GM12864 (cell line): ENCODE measurements around the gene GPX6.
"Not testable (repeated sequence)": the region's sequence is repeated elsewhere in the genome, so short reads cannot be mapped to it uniquely, and the experiment has no call there.

Source experiments
- DNase-seq: peaks from one replicate; pipeline ENCODE4 v3.0.0-alpha.2; 2011; ENCODE audit warnings: low read depth
- H3K4me3 ChIP-seq: 2 replicates; pipeline ENCODE4 v1.5.1; 2011; ENCODE audit warnings: mild to moderate bottlenecking, low read depth, low read length, control low read depth
- TF ChIP-seq, protein P1 (sequence below): IDR thresholded peaks from 2 replicates; pipeline ENCODE4 v1.5.1; 2011; ENCODE audit warnings: low read depth, mild to moderate bottlenecking, moderate library complexity, low read length, control low read depth, inconsistent platforms; ENCODE audit errors: missing control alignments

Gene GPX6

DNA sequence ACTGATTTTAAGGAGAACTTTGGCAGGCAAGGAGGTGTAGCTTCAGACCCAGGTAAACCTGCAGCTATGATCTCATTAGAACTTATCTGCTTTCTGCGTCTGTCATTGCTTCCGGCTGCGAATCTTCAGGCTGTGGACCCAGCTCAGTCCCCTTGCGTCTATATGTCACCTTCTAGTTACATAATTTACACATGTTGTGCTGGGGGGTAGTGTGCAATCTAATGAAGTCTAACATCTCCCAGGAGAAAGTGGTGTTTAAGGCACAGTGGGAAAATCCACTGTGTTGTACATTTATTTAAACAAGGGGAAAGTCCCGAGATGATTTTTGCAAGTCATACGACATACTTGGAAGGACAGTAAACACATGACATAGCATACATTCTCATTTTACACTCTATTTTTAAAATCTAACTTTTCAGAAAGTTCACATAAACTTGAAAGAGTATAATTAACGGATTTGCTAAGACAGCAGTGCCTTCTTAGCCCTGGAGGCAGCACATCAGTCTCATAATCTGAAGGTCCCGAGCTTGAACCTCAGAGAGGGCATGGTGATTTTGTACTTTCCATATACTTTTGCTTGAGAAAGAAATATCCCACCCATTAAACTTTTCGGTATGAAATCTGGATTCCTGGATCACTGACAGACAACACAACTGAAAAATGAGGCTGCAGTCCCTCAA is 35.2 kb downstream of the GPX6 start:
- no peak for DNase-seq
- TF ChIP-seq, protein P1, sequence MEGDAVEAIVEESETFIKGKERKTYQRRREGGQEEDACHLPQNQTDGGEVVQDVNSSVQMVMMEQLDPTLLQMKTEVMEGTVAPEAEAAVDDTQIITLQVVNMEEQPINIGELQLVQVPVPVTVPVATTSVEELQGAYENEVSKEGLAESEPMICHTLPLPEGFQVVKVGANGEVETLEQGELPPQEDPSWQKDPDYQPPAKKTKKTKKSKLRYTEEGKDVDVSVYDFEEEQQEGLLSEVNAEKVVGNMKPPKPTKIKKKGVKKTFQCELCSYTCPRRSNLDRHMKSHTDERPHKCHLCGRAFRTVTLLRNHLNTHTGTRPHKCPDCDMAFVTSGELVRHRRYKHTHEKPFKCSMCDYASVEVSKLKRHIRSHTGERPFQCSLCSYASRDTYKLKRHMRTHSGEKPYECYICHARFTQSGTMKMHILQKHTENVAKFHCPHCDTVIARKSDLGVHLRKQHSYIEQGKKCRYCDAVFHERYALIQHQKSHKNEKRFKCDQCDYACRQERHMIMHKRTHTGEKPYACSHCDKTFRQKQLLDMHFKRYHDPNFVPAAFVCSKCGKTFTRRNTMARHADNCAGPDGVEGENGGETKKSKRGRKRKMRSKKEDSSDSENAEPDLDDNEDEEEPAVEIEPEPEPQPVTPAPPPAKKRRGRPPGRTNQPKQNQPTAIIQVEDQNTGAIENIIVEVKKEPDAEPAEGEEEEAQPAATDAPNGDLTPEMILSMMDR = no peak
- H3K4me3 ChIP-seq = no peak overlapping the region

DNA sequence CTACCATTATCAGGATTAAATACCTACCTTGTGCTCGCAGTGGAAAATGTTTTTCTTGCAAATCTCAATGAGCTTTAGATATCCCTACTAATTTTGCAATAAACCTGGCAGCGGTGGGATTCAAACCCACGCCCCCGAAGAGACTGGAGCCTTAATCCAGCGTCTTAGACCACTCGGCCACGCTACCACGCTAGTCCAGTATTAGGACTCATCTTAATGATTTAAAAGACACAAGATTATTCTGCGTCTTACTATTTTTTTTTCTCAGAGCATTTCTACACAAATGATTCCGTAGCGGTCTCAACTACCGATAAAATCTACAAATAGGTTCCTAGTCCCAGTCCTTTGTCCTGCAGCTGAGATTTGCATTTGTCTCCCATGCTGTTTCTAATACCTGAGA is 37.1 kb downstream of the GPX6 start:
- DNase-seq = no peak
- H3K4me3 ChIP-seq = no peak overlapping the region

DNA sequence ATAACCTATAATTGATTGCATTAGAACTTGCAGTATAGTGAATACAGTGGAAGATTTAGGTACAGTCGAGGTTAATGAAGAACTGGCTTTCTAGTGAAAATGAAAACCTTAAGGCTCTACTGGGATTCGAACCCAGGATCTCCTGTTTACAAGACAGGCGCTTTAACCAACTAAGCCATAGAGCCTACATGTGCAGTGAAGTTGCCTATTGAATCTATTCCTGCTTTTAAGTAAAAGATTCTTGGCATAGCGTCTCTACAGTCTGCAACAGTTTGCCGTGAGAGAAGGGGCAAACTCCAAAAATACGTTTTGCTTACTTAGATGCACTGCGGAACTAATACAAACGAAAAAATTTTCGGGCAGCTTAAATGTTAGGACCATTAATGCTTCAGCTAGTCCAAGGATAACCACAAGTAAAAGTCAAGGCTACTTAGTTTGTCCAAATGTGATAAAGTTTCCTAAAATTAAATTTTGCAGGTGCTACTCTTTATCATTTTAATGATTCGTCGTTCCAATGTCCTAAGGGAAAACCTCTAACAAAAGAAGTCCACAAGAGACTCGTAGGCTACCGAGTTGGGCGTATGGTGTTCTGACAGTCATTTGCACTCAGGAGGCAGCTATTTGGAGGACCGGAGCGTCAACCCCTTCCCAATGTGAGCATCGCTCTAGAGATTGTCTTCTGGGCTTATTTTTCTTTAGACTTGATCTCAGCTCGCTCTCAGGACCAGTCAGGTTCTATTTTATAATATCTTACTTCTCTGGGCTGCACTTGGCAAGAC is 41.0 kb downstream of the GPX6 start:
- TF ChIP-seq, protein P1 = no peak
- peak; percentile 63 for DNase-seq
- peak overlapping the region; percentile 54 for H3K4me3 ChIP-seq

More for the DNA sequence above, 37.1 kb downstream of the GPX6 start:
- TF ChIP-seq, protein P1 = no peak

DNA sequence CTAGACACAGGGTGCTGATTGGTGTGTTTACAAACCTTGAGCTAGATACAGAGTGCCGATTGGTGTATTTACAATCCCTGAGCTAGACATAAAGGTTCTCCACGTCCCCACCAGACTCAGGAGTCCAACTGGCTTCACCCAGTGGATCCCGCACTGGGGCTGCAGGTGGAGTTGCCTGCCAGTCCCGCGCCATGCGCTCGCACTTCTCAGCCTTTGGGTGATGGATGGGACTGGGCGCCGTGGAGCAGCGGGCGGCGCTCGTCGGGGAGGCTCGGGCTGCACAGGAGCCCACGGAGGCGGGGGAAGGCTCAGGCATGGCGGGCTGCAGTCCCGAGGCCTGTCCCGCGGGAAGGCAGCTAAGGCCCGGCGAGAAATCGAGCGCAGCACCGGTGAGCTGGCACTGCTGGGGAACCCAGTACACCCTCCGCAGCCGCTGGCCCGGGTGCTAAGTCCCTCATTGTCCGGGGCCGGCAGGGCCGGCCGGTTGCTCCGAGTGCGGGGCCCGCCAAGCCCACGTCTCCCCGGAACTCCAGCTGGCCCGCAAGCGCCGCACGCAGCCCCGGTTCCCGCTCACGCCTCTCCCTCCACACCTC is 46.3 kb downstream of the GPX6 start:
- DNase-seq, H3K4me3 ChIP-seq: not testable (repeated sequence)

DNA sequence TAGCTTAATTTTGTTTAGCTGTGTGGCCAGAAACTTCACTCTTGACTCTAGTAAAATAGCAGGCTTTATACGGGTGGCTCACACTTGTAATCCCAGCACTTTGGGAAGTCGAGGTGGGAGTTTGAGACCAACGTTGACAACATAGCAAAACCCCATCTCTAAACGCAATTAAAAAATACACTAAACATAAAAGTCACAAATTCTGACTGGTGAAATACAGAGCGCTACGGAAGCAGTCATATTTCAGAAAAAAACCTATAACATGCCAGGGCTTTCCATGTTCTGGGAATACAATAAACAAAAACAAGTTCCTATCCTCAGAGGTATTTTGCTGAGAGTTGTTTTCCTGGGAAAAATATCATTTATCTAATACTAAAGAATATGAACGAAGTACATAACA is 47.5 kb downstream of the GPX6 start:
- H3K4me3 ChIP-seq = no peak overlapping the region
- TF ChIP-seq, protein P1 = no peak
- DNase-seq = no peak

DNA sequence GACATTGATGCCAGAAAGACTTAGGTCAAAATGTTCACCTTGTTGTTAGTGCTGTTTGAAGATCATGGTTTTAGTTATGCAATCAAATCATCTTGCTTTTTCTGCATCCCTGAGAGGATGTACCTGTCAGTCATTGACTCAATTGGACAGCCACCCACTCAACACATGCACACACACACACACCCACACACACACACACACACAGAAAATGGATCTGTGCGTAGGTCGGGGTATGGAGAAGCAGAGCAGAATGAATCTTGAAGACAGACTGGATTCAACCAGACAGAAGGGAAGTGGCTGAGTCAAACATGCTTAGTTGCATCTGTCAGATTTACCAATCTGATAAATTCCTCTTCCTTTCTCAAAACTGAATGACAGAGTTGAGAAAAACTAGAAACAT is 53.2 kb downstream of the GPX6 start:
- TF ChIP-seq, protein P1 = no peak
- DNase-seq = no peak
- H3K4me3 ChIP-seq = no peak overlapping the region

DNA sequence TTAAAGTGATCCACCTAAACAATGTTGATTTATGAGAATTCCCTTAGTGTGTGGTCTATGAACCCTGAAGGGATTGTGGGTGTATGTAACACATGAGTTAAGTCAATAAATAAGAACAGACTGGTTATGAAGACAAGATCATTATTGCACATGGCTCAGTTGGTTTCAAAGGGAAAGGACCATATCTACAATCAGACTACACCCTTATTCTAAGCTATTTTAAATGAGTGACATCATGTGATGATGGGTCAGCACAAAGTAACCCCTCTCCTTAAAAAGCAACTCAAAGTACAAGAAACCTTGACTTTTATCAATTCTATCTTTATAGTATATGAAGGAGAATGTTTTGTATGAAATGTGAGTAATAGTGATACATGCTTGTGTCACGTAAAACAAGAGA is 57.0 kb downstream of the GPX6 start:
- TF ChIP-seq, protein P1 = no peak
- DNase-seq = no peak
- no peak overlapping the region for H3K4me3 ChIP-seq
